ENCODE results near the gene DPP6.

GRCh38 chr7:154880513-154880912 is 828.3 kb downstream of the DPP6 start:
- TF ChIP-seq CTCF (conservative IDR thresholded peaks at IDR 0.05 in 1 of 2, IDR thresholded peaks at IDR 0.05 in 1 of 2; ENCODE audit: extremely low read depth in 1 of 2, insufficient read depth in 1 of 2, low read depth in 1 of 2, low read length in 2 of 2) (no peak), EZH2 (IDR thresholded peaks at IDR 0.05; ENCODE audit: borderline replicate concordance, low read length) (no peak)
